ENCODE data around the gene TOR1A.
"Not testable (repeated sequence)": the region's sequence is repeated elsewhere in the genome, so short reads cannot be mapped to it uniquely, and the experiment has no call there.

The TOR1A gene

GRCh38 chr9:129812385-129812784 lies 11.6 kb downstream of the TOR1A start:
- Histone ChIP-seq H3K27me3 (ENCODE audit: control insufficient read depth, insufficient read depth, low read length) (no peaks in the 10 kb centered on the region), H3K36me3 (ENCODE audit: insufficient read depth, low read length) (peaks cover 51% of the 10 kb centered on the region), H3K4me3 (ENCODE audit: low read length) (no peak overlapping the region), H3K9ac (ENCODE audit: low read depth, low read length) (no peak overlapping the region), H3K9me3 (replicated peaks; ENCODE audit: low read length) (no peaks in the 10 kb centered on the region), H3K4me1 (ENCODE audit: control insufficient read depth, insufficient read depth, low read length) (no peaks in the 10 kb centered on the region), H3K4me2 (ENCODE audit: low read length) (no peak overlapping the region)

- H3K9ac ChIP-seq (ENCODE audit: low read depth, low read length): no peak overlapping the region
- peaks cover 48% of the 10 kb centered on the region for H3K36me3 ChIP-seq (ENCODE audit: insufficient read depth, low read length)
Observed at GRCh38 chr9:129811967-129812363, 12.0 kb downstream of the TOR1A start.

DNA sequence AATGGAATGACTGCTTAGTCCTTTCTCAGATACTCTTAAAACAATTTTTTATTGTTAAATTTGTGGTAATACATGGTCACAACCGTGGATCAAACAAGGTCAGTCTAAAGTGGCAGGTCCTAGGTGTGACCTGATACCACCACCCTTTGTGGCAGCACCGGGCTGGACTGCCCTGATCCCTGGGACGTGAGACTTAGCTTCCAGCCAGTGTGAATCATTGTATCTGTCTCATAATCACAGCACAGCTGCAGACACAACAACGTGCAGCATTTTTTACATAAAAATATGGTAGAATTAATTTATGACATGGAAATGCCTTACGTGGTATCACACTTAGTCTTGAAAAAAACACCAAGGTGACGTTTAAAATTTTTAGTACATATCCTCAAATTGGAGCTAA lies 13.1 kb downstream of the TOR1A start:
- H3K36me3 ChIP-seq (ENCODE audit: insufficient read depth, low read length): peaks cover 43% of the 10 kb centered on the region
- H3K4me3 ChIP-seq (ENCODE audit: low read length): no peak overlapping the region
- no peaks in the 10 kb centered on the region for H3K27me3 ChIP-seq (ENCODE audit: control insufficient read depth, insufficient read depth, low read length)
- no peaks in the 10 kb centered on the region for H3K4me1 ChIP-seq (ENCODE audit: control insufficient read depth, insufficient read depth, low read length)
- H3K9me3 ChIP-seq (replicated peaks; ENCODE audit: low read length): no peaks in the 10 kb centered on the region
- no peak overlapping the region for H3K4me2 ChIP-seq (ENCODE audit: low read length)
- no peak overlapping the region for H3K9ac ChIP-seq (ENCODE audit: low read depth, low read length)

More at GRCh38 chr9:129811967-129812363, 12.0 kb downstream of the TOR1A start:
- Histone ChIP-seq H3K27me3 (ENCODE audit: control insufficient read depth, insufficient read depth, low read length) (no peaks in the 10 kb centered on the region), H3K4me1 (ENCODE audit: control insufficient read depth, insufficient read depth, low read length) (no peaks in the 10 kb centered on the region), H3K4me3 (ENCODE audit: low read length) (no peak overlapping the region), H3K9me3 (replicated peaks; ENCODE audit: low read length) (no peaks in the 10 kb centered on the region), H3K4me2 (ENCODE audit: low read length) (no peak overlapping the region)

GRCh38 chr9:129810116-129810515 lies 13.8 kb downstream of the TOR1A start:
- no peak overlapping the region for H3K9ac ChIP-seq (ENCODE audit: low read depth, low read length)
- H3K27me3 ChIP-seq (ENCODE audit: control insufficient read depth, insufficient read depth, low read length): no peaks in the 10 kb centered on the region
- H3K4me1 ChIP-seq (ENCODE audit: control insufficient read depth, insufficient read depth, low read length): no peaks in the 10 kb centered on the region
- peaks cover 37% of the 10 kb centered on the region for H3K36me3 ChIP-seq (ENCODE audit: insufficient read depth, low read length)
- H3K4me3 ChIP-seq (ENCODE audit: low read length): no peak overlapping the region
- no peak overlapping the region for H3K4me2 ChIP-seq (ENCODE audit: low read length)
- no peaks in the 10 kb centered on the region for H3K9me3 ChIP-seq (replicated peaks; ENCODE audit: low read length)

DNA sequence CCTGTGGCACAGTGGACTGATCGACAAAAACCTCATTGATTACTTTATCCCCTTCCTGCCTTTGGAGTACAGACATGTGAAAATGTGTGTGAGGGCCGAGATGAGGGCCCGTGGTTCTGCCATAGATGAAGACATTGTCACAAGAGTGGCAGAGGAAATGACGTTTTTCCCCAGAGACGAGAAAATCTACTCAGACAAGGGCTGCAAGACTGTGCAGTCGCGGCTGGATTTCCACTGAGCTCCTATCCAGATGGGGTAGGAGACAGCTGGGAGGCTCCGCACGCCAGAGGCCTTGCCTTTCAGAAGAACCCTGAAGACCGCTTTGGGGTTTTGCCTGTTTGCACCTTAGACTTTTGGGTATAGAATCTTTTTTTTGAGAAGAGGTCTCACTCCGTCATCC lies 14.6 kb downstream of the TOR1A start:
- H3K36me3 ChIP-seq (ENCODE audit: insufficient read depth, low read length): peaks cover 33% of the 10 kb centered on the region
- H3K4me2 ChIP-seq (ENCODE audit: low read length): no peak overlapping the region
- H3K27me3 ChIP-seq (ENCODE audit: control insufficient read depth, insufficient read depth, low read length): no peaks in the 10 kb centered on the region
- H3K4me1 ChIP-seq (ENCODE audit: control insufficient read depth, insufficient read depth, low read length): no peaks in the 10 kb centered on the region
- no peaks in the 10 kb centered on the region for H3K9me3 ChIP-seq (replicated peaks; ENCODE audit: low read length)
- H3K9ac ChIP-seq (ENCODE audit: low read depth, low read length): no peak overlapping the region
- no peak overlapping the region for H3K4me3 ChIP-seq (ENCODE audit: low read length)

GRCh38 chr9:129806061-129806460 lies 17.9 kb downstream of the TOR1A start:
- H3K4me3 ChIP-seq (ENCODE audit: low read length): no peak overlapping the region
- H3K27me3 ChIP-seq (ENCODE audit: control insufficient read depth, insufficient read depth, low read length): no peaks in the 10 kb centered on the region
- H3K9me3 ChIP-seq (replicated peaks; ENCODE audit: low read length): no peaks in the 10 kb centered on the region
- peaks cover 8% of the 10 kb centered on the region for H3K4me1 ChIP-seq (ENCODE audit: control insufficient read depth, insufficient read depth, low read length)
- no peak overlapping the region for H3K4me2 ChIP-seq (ENCODE audit: low read length)
- H3K36me3 ChIP-seq (ENCODE audit: insufficient read depth, low read length): peaks cover 17% of the 10 kb centered on the region
- no peak overlapping the region for H3K9ac ChIP-seq (ENCODE audit: low read depth, low read length)

DNA sequence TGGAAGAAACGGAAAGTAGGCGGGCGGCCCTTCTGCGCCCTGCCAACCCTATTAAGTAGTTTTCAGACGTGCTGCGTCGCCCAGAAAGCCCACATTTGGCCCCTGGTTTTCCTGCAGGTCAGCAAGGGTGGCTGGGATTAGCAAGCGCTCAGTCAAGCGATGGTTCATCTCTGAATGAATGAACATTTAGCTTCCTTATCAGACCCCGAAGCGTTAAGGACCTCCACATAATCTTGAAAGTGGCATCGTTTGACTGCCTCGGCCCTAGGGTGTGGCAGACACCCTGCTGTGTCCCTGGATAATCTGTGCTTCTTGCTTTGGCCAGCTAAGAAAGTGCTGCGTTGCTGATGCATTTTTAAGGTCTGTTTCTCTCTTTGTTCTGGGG lies 20.3 kb downstream of the TOR1A start:
- H3K9ac ChIP-seq (ENCODE audit: low read depth, low read length): peak overlapping the region; percentile 79
- H3K9me3 ChIP-seq (replicated peaks; ENCODE audit: low read length): no peaks in the 10 kb centered on the region
- peak overlapping the region; percentile 98 for H3K4me3 ChIP-seq (ENCODE audit: low read length)
- peaks cover 6% of the 10 kb centered on the region for H3K36me3 ChIP-seq (ENCODE audit: insufficient read depth, low read length)
- peaks cover 8% of the 10 kb centered on the region for H3K4me1 ChIP-seq (ENCODE audit: control insufficient read depth, insufficient read depth, low read length)
- peak overlapping the region; percentile 98 for H3K4me2 ChIP-seq (ENCODE audit: low read length)
- H3K27me3 ChIP-seq (ENCODE audit: control insufficient read depth, insufficient read depth, low read length): no peaks in the 10 kb centered on the region

- no peaks in the 10 kb centered on the region for H3K27me3 ChIP-seq (ENCODE audit: control insufficient read depth, insufficient read depth, low read length)
- H3K9me3 ChIP-seq (replicated peaks; ENCODE audit: low read length): no peaks in the 10 kb centered on the region
- peaks cover 6% of the 10 kb centered on the region for H3K36me3 ChIP-seq (ENCODE audit: insufficient read depth, low read length)
- peak within 1 kb of the TSS; percentile 98 for H3K4me2 ChIP-seq (ENCODE audit: low read length)
- H3K4me3 ChIP-seq (ENCODE audit: low read length): peak within 1 kb of the TSS; percentile 98
- H3K9ac ChIP-seq (ENCODE audit: low read depth, low read length): peak within 1 kb of the TSS; percentile 79
- peaks cover 8% of the 10 kb centered on the region for H3K4me1 ChIP-seq (ENCODE audit: control insufficient read depth, insufficient read depth, low read length)
Observed at GRCh38 chr9:129802833-129803675, 20.9 kb downstream of the TOR1A start, which contains the start of gene TOR1B. Gene TOR1B, plus strand, starts transcription at chr9:129803184. Its CDS starts 29 bp downstream, at chr9:129803213.

- Histone ChIP-seq H3K4me1 (ENCODE audit: control insufficient read depth, insufficient read depth, low read length) (peaks cover 8% of the 10 kb centered on the region), H3K36me3 (ENCODE audit: insufficient read depth, low read length) (peaks cover 6% of the 10 kb centered on the region), H3K27me3 (ENCODE audit: control insufficient read depth, insufficient read depth, low read length) (no peaks in the 10 kb centered on the region), H3K9ac (ENCODE audit: low read depth, low read length) (no peak overlapping the region), H3K4me3 (ENCODE audit: low read length) (no peak overlapping the region), H3K4me2 (ENCODE audit: low read length) (no peak overlapping the region), H3K9me3 (replicated peaks; ENCODE audit: low read length) (no peaks in the 10 kb centered on the region)
Observed at GRCh38 chr9:129801504-129801903, 22.4 kb downstream of the TOR1A start.

- Histone ChIP-seq H3K27me3 (ENCODE audit: control insufficient read depth, insufficient read depth, low read length) (peaks cover 20% of the 10 kb centered on the region), H3K36me3 (ENCODE audit: insufficient read depth, low read length) (no peaks in the 10 kb centered on the region), H3K4me1 (ENCODE audit: control insufficient read depth, insufficient read depth, low read length) (peaks cover 4% of the 10 kb centered on the region), H3K4me3 (ENCODE audit: low read length) (no peak overlapping the region), H3K9ac (ENCODE audit: low read depth, low read length) (no peak overlapping the region), H3K9me3 (replicated peaks; ENCODE audit: low read length) (no peaks in the 10 kb centered on the region), H3K4me2 (ENCODE audit: low read length) (no peak overlapping the region)
Observed at GRCh38 chr9:129798973-129799372, 25.0 kb downstream of the TOR1A start.

GRCh38 chr9:129796029-129796428 lies 27.9 kb downstream of the TOR1A start:
- H3K9ac ChIP-seq (ENCODE audit: low read depth, low read length); H3K36me3 ChIP-seq (ENCODE audit: insufficient read depth, low read length); H3K4me1 ChIP-seq (ENCODE audit: control insufficient read depth, insufficient read depth, low read length); H3K4me2 ChIP-seq (ENCODE audit: low read length); H3K4me3 ChIP-seq (ENCODE audit: low read length); H3K9me3 ChIP-seq (replicated peaks; ENCODE audit: low read length): not testable (repeated sequence)
- H3K27me3 ChIP-seq (ENCODE audit: control insufficient read depth, insufficient read depth, low read length): peaks cover 25% of the 10 kb centered on the region

- Histone ChIP-seq H3K4me1 (ENCODE audit: control insufficient read depth, insufficient read depth, low read length) (no peaks in the 10 kb centered on the region), H3K36me3 (ENCODE audit: insufficient read depth, low read length) (no peaks in the 10 kb centered on the region), H3K9ac (ENCODE audit: low read depth, low read length) (no peak overlapping the region), H3K9me3 (replicated peaks; ENCODE audit: low read length) (no peaks in the 10 kb centered on the region), H3K4me2 (ENCODE audit: low read length) (no peak overlapping the region), H3K4me3 (ENCODE audit: low read length) (no peak overlapping the region), H3K27me3 (ENCODE audit: control insufficient read depth, insufficient read depth, low read length) (peaks cover 25% of the 10 kb centered on the region)
Observed at GRCh38 chr9:129794549-129794948, 29.4 kb downstream of the TOR1A start.

Data from skeletal muscle satellite cell (primary cell).